HCT116 (cell line): ENCODE measurements around the gene CASTOR1. TPM values are rescaled to one million over a fixed set of nuclear protein-coding genes. Genes with fewer than 3 reads are reported as not detected.

Source experiments
- ATAC-seq: fragments of 200-7000 bp; cut with Tn5 transposase; 2 replicates; pipeline ENCODE4 v1.9.1; 2020; ENCODE audit warnings: mild to moderate bottlenecking, moderate library complexity
- BruUV-seq: library from RNA; stranded (reverse); fragments of 400-500 nt; replicated peaks from 2 replicates; lab custom pipeline; 2021; lab: Mats Ljungman, UMichigan
- CTCF ChIA-PET: fragments of 300-600 bp; sonication (Branson Sonifier 250); formaldehyde crosslinking; loops from one replicate; lab custom pipeline; 2021; ENCODE audit warnings: antibody characterized with exemption; lab: Charles Lee
- POLR2A ChIA-PET: fragments of 300-600, 350-600 bp; sonication (Branson Sonifier 250); formaldehyde crosslinking; loops from one replicate; lab custom pipeline; 2021; ENCODE audit warnings: antibody characterized with exemption; lab: Charles Lee
- RAD21 ChIA-PET, 2 experiments: fragments of 300-600 bp; sonication (Branson Sonifier 250); formaldehyde crosslinking; loops; one replicate each; lab custom pipeline; 2023; ENCODE audit warnings: low total read pairs in 2 of 2; ENCODE audit not compliant: uncharacterized antibody in 2 of 2, unreplicated experiment in 2 of 2, low non-redundant PET in 1 of 2; lab: Charles Lee
- DNase-seq: peaks from one replicate; pipeline ENCODE4 v3.0.0-alpha.2; 2010; ENCODE audit warnings: low read depth, low spot score
- H2AFZ ChIP-seq: fragments of 200-600 bp; shearing (Covaris generic), sonication (generic); 2 replicates; pipeline ENCODE4 v1.6.1; 2017; ENCODE audit warnings: low read depth, mixed run types, mixed read lengths, antibody characterized with exemption, low read length; ENCODE audit not compliant: poor library complexity, severe bottlenecking
- H3K27ac ChIP-seq: 2 replicates; pipeline ENCODE4 v1.5.1; 2012; ENCODE audit warnings: low read depth, low read length
- H3K27me3 ChIP-seq: fragments of 200-600 bp; sonication (generic); 2 replicates; pipeline ENCODE4 v1.6.1; 2016; ENCODE audit warnings: mixed run types, low read length, mixed read lengths; ENCODE audit not compliant: insufficient read depth
- H3K36me3 ChIP-seq, 2 experiments: fragments of 200-500 bp in 1 of 2; fragments of 200-600 bp in 1 of 2; sonication (Bioruptor generic) in 1 of 2; sonication (generic) in 1 of 2; 2 replicates each; pipeline versions ENCODE4 v1.5.1 to v1.6.1; 2014 to 2016; ENCODE audit warnings: low read length in 2 of 2, inconsistent platforms in 1 of 2, mixed read lengths in 1 of 2, mixed run types in 1 of 2; ENCODE audit not compliant: insufficient read depth in 2 of 2, control insufficient read depth in 1 of 2
- H3K4me1 ChIP-seq, 2 experiments: fragments of 200-600 bp in 1 of 2; sonication (generic) in 1 of 2; 2 replicates each; pipeline versions ENCODE4 v1.5.1 to v1.6.1; 2012 to 2017; ENCODE audit warnings: low read length in 2 of 2, inconsistent platforms in 1 of 2, mild to moderate bottlenecking in 1 of 2, mixed read lengths in 1 of 2, mixed run types in 1 of 2, moderate library complexity in 1 of 2; ENCODE audit not compliant: insufficient read depth in 2 of 2, control insufficient read depth in 1 of 2
- H3K4me2 ChIP-seq: fragments of 200-600 bp; sonication (generic); 2 replicates; pipeline ENCODE4 v1.6.1; 2017; ENCODE audit warnings: mixed run types, low read length, mixed read lengths
- H3K4me3 ChIP-seq, 2 experiments: fragments of 200-600 bp in 1 of 2; sonication (generic) in 1 of 2; replicated peaks in 1 of 2; 2 replicates each; pipeline ENCODE4 v1.5.1; 2011 to 2016; ENCODE audit warnings: low read length in 2 of 2, control low read depth in 1 of 2, low read depth in 1 of 2, mild to moderate bottlenecking in 1 of 2, mixed read lengths in 1 of 2, mixed run types in 1 of 2
- H3K79me2 ChIP-seq: fragments of 200-600 bp; sonication (generic); 2 replicates; pipeline ENCODE4 v1.6.1; 2017; ENCODE audit warnings: mild to moderate bottlenecking, mixed run types, low read length, moderate library complexity, mixed read lengths; ENCODE audit not compliant: insufficient read depth
- H3K9ac ChIP-seq: fragments of 200-600 bp; sonication (generic); 2 replicates; pipeline ENCODE4 v1.6.1; 2016; ENCODE audit warnings: low read length, mixed read lengths
- H3K9me2 ChIP-seq: fragments of 200-600 bp; sonication (generic), shearing (Covaris generic); 2 replicates; pipeline ENCODE4 v1.6.1; 2017; ENCODE audit warnings: mixed run types, mild to moderate bottlenecking, moderate library complexity; ENCODE audit not compliant: insufficient read depth
- H3K9me3 ChIP-seq, 2 experiments: fragments of 200-500 bp in 1 of 2; fragments of 200-600 bp in 1 of 2; sonication (Bioruptor generic) in 1 of 2; sonication (generic) in 1 of 2; 2 replicates each; pipeline ENCODE4 v1.6.1; 2014 to 2017; ENCODE audit warnings: low read length in 2 of 2, mixed read lengths in 2 of 2, inconsistent platforms in 1 of 2, low read depth in 1 of 2, mild to moderate bottlenecking in 1 of 2, mixed run types in 1 of 2, moderate library complexity in 1 of 2; ENCODE audit not compliant: control insufficient read depth in 1 of 2, insufficient read depth in 1 of 2
- H4K20me1 ChIP-seq: fragments of 200-600 bp; sonication (generic), shearing (Covaris generic); 2 replicates; pipeline ENCODE4 v1.6.1; 2017; ENCODE audit warnings: mixed run types, mild to moderate bottlenecking, moderate library complexity; ENCODE audit not compliant: insufficient read depth
- CBX3 ChIP-seq: IDR thresholded peaks from 2 replicates; pipeline ENCODE4 v1.6.1; 2012; ENCODE audit warnings: low read depth
- EGR1 ChIP-seq: IDR thresholded peaks from 2 replicates; pipeline ENCODE4 v1.6.1; 2012; ENCODE audit warnings: low read depth
- EZH2phosphoT487 ChIP-seq: fragments of 200-600 bp; IDR thresholded peaks from 2 replicates; pipeline ENCODE4 v1.6.1; 2018; ENCODE audit warnings: antibody characterized with exemption, borderline replicate concordance
- JUND ChIP-seq: IDR thresholded peaks from 2 replicates; pipeline ENCODE4 v1.6.1; 2012
- POLR2AphosphoS5 ChIP-seq: IDR thresholded peaks from 2 replicates; pipeline ENCODE4 v1.6.1; 2011; ENCODE audit warnings: mild to moderate bottlenecking, low read depth, low read length, moderate library complexity
- RAD21 ChIP-seq: IDR thresholded peaks from 2 replicates; pipeline ENCODE4 v1.6.1; 2012; ENCODE audit warnings: low read depth, mild to moderate bottlenecking
- SIN3A ChIP-seq: IDR thresholded peaks from 2 replicates; pipeline ENCODE4 v1.6.1; 2012; ENCODE audit warnings: low read depth
- SP1 ChIP-seq: IDR thresholded peaks from 2 replicates; pipeline ENCODE4 v1.6.1; 2012; ENCODE audit warnings: low read depth
- TCF7L2 ChIP-seq: IDR thresholded peaks from 2 replicates; pipeline ENCODE4 v1.7.0; 2011; ENCODE audit warnings: borderline replicate concordance, inconsistent platforms; ENCODE audit not compliant: insufficient read depth, insufficient read length; ENCODE audit errors: extremely low read depth
- ZFX ChIP-seq: fragments of 450-650 bp; IDR thresholded peaks from 2 replicates; pipeline ENCODE4 v1.6.1; 2017
- intact Hi-C: fragments of 100-400 bp; cut with micrococcal nuclease; formaldehyde crosslinking; loops from 2 replicates; pipeline ENCODE4 v1.10.0; 2022
- total RNA-seq: library from RNA; stranded (reverse); gene quantifications from one replicate; pipeline ENCODE4 v1.2.1, GENCODE V29; 2021; ENCODE audit not compliant: unreplicated experiment
- TF ChIP-seq, protein P1 (sequence below), 3 experiments: fragments of 200-600 bp in 1 of 3; sonication (generic) in 1 of 3; IDR thresholded peaks in 2 of 3; conservative IDR thresholded peaks in 1 of 3; 2 replicates each; pipeline ENCODE4 v1.5.1; 2012 to 2017; ENCODE audit warnings: low read depth in 2 of 3, low read length in 2 of 3, antibody characterized with exemption in 1 of 3, borderline replicate concordance in 1 of 3, control low read depth in 1 of 3, mild to moderate bottlenecking in 1 of 3, mixed read lengths in 1 of 3, mixed run types in 1 of 3, moderate library complexity in 1 of 3; ENCODE audit not compliant: insufficient read depth in 1 of 3
- TF ChIP-seq, protein P2 (sequence below): IDR thresholded peaks from 2 replicates; pipeline ENCODE4 v1.6.1; 2012
- TF ChIP-seq, protein P3 (sequence below): IDR thresholded peaks from 2 replicates; pipeline ENCODE4 v1.6.1; 2012

Gene CASTOR1
- total RNA-seq, 1 experiment from 2014 or later, result 6.5 TPM

DNA sequence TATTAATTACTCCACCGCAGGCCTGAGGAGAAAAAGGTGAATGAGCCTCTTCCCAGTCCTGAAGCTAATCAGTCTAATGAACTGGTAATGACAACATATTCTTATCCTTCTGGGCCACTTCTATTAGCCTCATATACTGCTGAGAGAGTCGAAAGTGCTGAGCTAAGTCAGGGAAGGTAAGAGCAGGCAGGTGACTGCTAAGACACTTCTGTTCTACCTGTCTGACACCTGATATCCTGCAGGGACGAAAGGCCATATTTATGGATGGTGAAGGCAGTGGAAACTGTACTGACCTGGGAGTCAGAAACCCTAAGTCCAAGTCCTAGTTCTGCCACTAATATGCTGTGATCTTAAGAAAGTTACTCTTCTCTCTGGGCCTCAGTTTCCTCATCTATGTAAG lies 33.9 kb upstream of the CASTOR1 start:
- RAD21 ChIA-PET, result no interaction called here
- H3K27me3 ChIP-seq, result no peaks in the 10 kb centered on the region
- no peak overlapping the region for H3K4me3 ChIP-seq
- peaks cover 4% of the 10 kb centered on the region; the same call in 1 of the 2 replicates for H3K79me2 ChIP-seq
- no peaks in the 10 kb centered on the region for H3K36me3 ChIP-seq
- no peak overlapping the region for H2AFZ ChIP-seq
- intact Hi-C loops, result no loop called here
- TF ChIP-seq, protein P1, sequence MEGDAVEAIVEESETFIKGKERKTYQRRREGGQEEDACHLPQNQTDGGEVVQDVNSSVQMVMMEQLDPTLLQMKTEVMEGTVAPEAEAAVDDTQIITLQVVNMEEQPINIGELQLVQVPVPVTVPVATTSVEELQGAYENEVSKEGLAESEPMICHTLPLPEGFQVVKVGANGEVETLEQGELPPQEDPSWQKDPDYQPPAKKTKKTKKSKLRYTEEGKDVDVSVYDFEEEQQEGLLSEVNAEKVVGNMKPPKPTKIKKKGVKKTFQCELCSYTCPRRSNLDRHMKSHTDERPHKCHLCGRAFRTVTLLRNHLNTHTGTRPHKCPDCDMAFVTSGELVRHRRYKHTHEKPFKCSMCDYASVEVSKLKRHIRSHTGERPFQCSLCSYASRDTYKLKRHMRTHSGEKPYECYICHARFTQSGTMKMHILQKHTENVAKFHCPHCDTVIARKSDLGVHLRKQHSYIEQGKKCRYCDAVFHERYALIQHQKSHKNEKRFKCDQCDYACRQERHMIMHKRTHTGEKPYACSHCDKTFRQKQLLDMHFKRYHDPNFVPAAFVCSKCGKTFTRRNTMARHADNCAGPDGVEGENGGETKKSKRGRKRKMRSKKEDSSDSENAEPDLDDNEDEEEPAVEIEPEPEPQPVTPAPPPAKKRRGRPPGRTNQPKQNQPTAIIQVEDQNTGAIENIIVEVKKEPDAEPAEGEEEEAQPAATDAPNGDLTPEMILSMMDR (IDR thresholded peaks at IDR 0.05 in 2 of 3, conservative IDR thresholded peaks at IDR 0.05 in 1 of 3; ENCODE audit: borderline replicate concordance in 1 of 3, insufficient read depth in 1 of 3, low read depth in 2 of 3, low read length in 2 of 3), result no peak
- no peak for TF ChIP-seq EZH2phosphoT487
- no peak for TF ChIP-seq SIN3A
- no peak for TF ChIP-seq CBX3
- TF ChIP-seq ZFX, result no peak
- no peak for TF ChIP-seq POLR2AphosphoS5
- no peak for TF ChIP-seq SP1
- TF ChIP-seq, protein P2, sequence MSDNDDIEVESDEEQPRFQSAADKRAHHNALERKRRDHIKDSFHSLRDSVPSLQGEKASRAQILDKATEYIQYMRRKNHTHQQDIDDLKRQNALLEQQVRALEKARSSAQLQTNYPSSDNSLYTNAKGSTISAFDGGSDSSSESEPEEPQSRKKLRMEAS, result no peak
- no peak for TF ChIP-seq JUND
- TF ChIP-seq TCF7L2, result no peak
- TF ChIP-seq, protein P3, sequence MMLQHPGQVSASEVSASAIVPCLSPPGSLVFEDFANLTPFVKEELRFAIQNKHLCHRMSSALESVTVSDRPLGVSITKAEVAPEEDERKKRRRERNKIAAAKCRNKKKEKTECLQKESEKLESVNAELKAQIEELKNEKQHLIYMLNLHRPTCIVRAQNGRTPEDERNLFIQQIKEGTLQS, result no peak
- no peak for TF ChIP-seq EGR1
- TF ChIP-seq RAD21, result no peak
- H3K9me3 ChIP-seq, result no peaks in the 10 kb centered on the region
- H3K4me1 ChIP-seq, result peaks cover 25 to 31% of the 10 kb centered on the region in 2 experiments
- CTCF ChIA-PET, result interaction anchor here (0.5 to 6.4 kb wide), 3 partner anchors 11 to 128 kb away, joined by 3 to 81 read pairs (median 4); partner anchors contain the start of gene CASTOR1
- no peaks in the 10 kb centered on the region for H4K20me1 ChIP-seq
- ATAC-seq (no peak), DNase-seq (no peak)
- H3K9me2 ChIP-seq, result no peaks in the 10 kb centered on the region
- H3K4me2 ChIP-seq, result no peak overlapping the region
- H3K27ac ChIP-seq, result no peak overlapping the region
- POLR2A ChIA-PET, result no interaction called here
- BruUV-seq, result no TSS peak
- no peak overlapping the region for H3K9ac ChIP-seq
